H7 (cell line): ENCODE data around the gene BHLHA9. TPM values are rescaled to one million over a fixed set of nuclear protein-coding genes. Genes with fewer than 3 reads are reported as not detected.
"Not testable (repeated sequence)": the region's sequence is repeated elsewhere in the genome, so short reads cannot be mapped to it uniquely, and the experiment has no call there.

ENCODE experiments used
- DNase-seq: peaks from one replicate; pipeline ENCODE4 v3.0.0; 2012
- H3K27me3 ChIP-seq: 2 replicates; pipeline ENCODE4 v1.6.0; 2011; ENCODE audit warnings: mild to moderate bottlenecking, low read length; ENCODE audit not compliant: control insufficient read depth, insufficient read depth
- H3K36me3 ChIP-seq: replicated peaks from 2 replicates; pipeline ENCODE4 v1.5.1; 2011; ENCODE audit warnings: low read length; ENCODE audit not compliant: control insufficient read depth, insufficient read depth
- H3K4me3 ChIP-seq: 2 replicates; pipeline ENCODE4 v1.5.1; 2011; ENCODE audit warnings: low read depth, mild to moderate bottlenecking, control low read depth, low read length, moderate library complexity; ENCODE audit not compliant: insufficient read depth
- total RNA-seq: library from RNA; depleted of rRNA; stranded (reverse); fragments of >200 nt; shearing (Covaris generic); gene quantifications from 2 replicates; pipeline ENCODE4 v1.2.3, GENCODE V29; 2014; rRNA removed

Gene BHLHA9
- total RNA-seq, 1 experiment from 2014 or later = not detected

- no peaks in the 10 kb centered on the region for H3K36me3 ChIP-seq
- no peak overlapping the region for H3K4me3 ChIP-seq
- H3K27me3 ChIP-seq = peaks cover 4% of the 10 kb centered on the region
- DNase-seq = peak; percentile 63
Observed at GRCh38 chr17:1301546-1301945, 31.3 kb downstream of the BHLHA9 start.

GRCh38 chr17:1302761-1303160 is 32.5 kb downstream of the BHLHA9 start:
- H3K27me3 ChIP-seq = peaks cover 4% of the 10 kb centered on the region
- no peaks in the 10 kb centered on the region for H3K36me3 ChIP-seq
- peak; percentile 71 for DNase-seq
- H3K4me3 ChIP-seq = no peak overlapping the region

- no peaks in the 10 kb centered on the region for H3K27me3 ChIP-seq
- no peak overlapping the region for H3K4me3 ChIP-seq
- no peaks in the 10 kb centered on the region for H3K36me3 ChIP-seq
- no peak for DNase-seq
Observed at GRCh38 chr17:1304522-1304921, 34.3 kb downstream of the BHLHA9 start.

GRCh38 chr17:1304962-1305563 is 34.8 kb downstream of the BHLHA9 start:
- Histone ChIP-seq H3K27me3 (no peaks in the 10 kb centered on the region), H3K36me3 (no peaks in the 10 kb centered on the region), H3K4me3 (no peak overlapping the region)
- DNase-seq = peak; percentile 54

GRCh38 chr17:1307829-1308228 is 37.6 kb downstream of the BHLHA9 start:
- not testable (repeated sequence) for H3K27me3 ChIP-seq, H3K36me3 ChIP-seq, DNase-seq, H3K4me3 ChIP-seq

DNA sequence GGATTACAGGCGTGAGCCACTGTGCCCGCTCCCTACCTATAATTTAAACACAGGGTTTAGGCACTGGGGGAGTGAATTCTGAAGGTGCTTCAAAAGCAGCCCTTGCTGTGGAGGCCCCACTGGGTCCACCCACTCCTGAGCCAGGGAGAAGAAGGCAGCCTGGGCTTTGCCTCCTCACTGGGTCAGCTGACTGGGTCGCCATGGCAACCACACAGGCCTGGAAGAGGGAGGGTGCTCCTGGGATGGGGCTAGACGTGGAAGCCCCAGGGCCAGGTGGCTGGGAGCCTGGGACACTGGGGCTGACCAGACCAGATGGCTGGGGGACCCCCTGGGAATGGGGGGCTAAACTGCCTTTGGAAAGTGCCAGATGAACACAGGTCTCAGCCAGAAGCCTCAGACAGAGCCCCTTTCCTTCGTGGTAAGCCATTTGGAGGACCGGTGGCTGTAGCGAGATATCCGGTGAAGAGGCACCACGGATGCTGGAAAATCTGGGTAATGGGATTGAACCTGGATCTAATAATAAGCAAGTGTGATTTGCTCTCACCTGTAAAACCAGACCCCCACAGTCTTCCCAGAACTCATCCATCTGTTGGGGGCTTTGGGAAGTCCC is 42.1 kb downstream of the BHLHA9 start:
- H3K4me3 ChIP-seq = no peak overlapping the region
- no peaks in the 10 kb centered on the region for H3K27me3 ChIP-seq
- no peaks in the 10 kb centered on the region for H3K36me3 ChIP-seq
- DNase-seq = peak; percentile 85

GRCh38 chr17:1313270-1314005 is 43.2 kb downstream of the BHLHA9 start:
- H3K4me3 ChIP-seq = no peak overlapping the region
- no peaks in the 10 kb centered on the region for H3K27me3 ChIP-seq
- no peaks in the 10 kb centered on the region for H3K36me3 ChIP-seq
- no peak for DNase-seq

DNA sequence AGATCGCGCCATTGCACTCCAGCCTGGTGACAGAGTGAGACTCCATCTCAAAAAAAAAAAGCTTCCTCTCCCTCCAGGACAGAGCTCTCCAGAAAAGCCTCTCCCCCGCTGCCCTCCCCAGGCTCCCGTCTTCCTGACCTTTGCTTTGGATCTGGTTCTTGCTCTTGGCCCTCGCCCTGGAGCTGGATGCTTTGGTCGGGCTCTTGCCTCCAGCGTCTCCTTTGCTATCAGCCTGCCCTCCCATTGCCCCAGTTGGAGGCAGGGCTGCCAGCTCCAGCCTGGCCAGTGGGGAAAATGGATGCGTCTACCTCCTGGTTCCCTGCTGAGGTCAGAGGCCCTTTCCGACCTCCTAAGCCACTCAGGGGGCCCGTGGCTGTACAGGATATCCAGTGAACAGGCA is 45.2 kb downstream of the BHLHA9 start:
- Histone ChIP-seq H3K4me3 (no peak overlapping the region), H3K27me3 (no peaks in the 10 kb centered on the region), H3K36me3 (no peaks in the 10 kb centered on the region)
- DNase-seq = no peak

GRCh38 chr17:1315891-1316403 is 45.7 kb downstream of the BHLHA9 start:
- Histone ChIP-seq H3K27me3 (no peaks in the 10 kb centered on the region), H3K4me3 (no peak overlapping the region), H3K36me3 (no peaks in the 10 kb centered on the region)
- DNase-seq = peak; percentile 46

Other genes with a start within 250 kb of the BHLHA9 start
- 24.6 and 31.6 TPM in 2 replicates for gene ABR, start 90.5 kb upstream of the BHLHA9 start, total RNA-seq
- gene TRARG1, start 9.2 kb downstream of the BHLHA9 start, total RNA-seq = not detected in 2 replicates
- gene YWHAE, start 129.8 kb downstream of the BHLHA9 start, total RNA-seq = 303 and 330 TPM in 2 replicates
- gene CRK, start 185.8 kb downstream of the BHLHA9 start, total RNA-seq = 60.5 and 68.4 TPM in 2 replicates
- gene MYO1C, start 222.2 kb downstream of the BHLHA9 start, total RNA-seq = 55.9 and 62.6 TPM in 2 replicates
- gene INPP5K, start 246.2 kb downstream of the BHLHA9 start, total RNA-seq = 17.6 and 20.7 TPM in 2 replicates